ENCODE results near the gene PSMD1.

PSMD1 gene

DNA sequence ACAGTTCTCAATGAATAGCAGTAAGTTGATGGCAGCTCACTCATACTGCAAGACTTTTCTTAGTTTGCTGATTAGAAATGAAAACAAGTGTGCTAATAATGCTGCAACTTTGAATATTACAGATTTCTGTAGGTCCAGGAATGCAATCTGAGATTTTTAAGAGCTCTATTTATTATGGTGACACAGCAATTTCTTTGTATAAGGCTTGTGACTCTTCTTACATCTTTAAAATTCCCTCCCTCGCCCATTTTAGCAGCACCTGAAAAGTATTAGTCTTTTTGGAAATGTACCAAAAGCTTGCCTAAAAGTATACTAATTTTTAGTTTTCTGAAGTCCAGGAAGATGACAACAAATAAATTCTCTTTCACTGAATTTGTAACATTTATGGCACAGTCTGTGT, 72.5 kb downstream of the PSMD1 start:
- no peaks in the 10 kb centered on the region for H3K36me3 ChIP-seq (ENCODE audit: control insufficient read depth in 2 of 2, insufficient read depth in 1 of 2, low read length in 2 of 2)
- TF ChIP-seq, protein P1, sequence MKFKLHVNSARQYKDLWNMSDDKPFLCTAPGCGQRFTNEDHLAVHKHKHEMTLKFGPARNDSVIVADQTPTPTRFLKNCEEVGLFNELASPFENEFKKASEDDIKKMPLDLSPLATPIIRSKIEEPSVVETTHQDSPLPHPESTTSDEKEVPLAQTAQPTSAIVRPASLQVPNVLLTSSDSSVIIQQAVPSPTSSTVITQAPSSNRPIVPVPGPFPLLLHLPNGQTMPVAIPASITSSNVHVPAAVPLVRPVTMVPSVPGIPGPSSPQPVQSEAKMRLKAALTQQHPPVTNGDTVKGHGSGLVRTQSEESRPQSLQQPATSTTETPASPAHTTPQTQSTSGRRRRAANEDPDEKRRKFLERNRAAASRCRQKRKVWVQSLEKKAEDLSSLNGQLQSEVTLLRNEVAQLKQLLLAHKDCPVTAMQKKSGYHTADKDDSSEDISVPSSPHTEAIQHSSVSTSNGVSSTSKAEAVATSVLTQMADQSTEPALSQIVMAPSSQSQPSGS (tag by site-specific recombination; IDR thresholded peaks at IDR 0.05; ENCODE audit: low read depth): no peak
- TF ChIP-seq OSR2 (tag by site-specific recombination; IDR thresholded peaks at IDR 0.05) (no peak), ZNF175 (tag by site-specific recombination; IDR thresholded peaks at IDR 0.05) (no peak), ZNF404 (tag by site-specific recombination; IDR thresholded peaks at IDR 0.05) (no peak), SCRT1 (tag by site-specific recombination; IDR thresholded peaks at IDR 0.05; ENCODE audit: borderline replicate concordance) (no peak), ZNF530 (tag by site-specific recombination; IDR thresholded peaks at IDR 0.05; ENCODE audit: low read depth) (no peak), ZNF433 (tag by site-specific recombination; IDR thresholded peaks at IDR 0.05; ENCODE audit: low read depth) (no peak), ZNF596 (tag by site-specific recombination; IDR thresholded peaks at IDR 0.05) (no peak), HOXC10 (CRISPR knock-in tag; IDR thresholded peaks at IDR 0.05) (no peak), ZNF274 (IDR thresholded peaks at IDR 0.05; ENCODE audit: low read length) (no peak), ZNF274 (tag by site-specific recombination; IDR thresholded peaks at IDR 0.05; ENCODE audit: borderline replicate concordance) (no peak), GFI1B (tag by site-specific recombination; IDR thresholded peaks at IDR 0.05) (no peak)
- TF ChIP-seq, protein P2, sequence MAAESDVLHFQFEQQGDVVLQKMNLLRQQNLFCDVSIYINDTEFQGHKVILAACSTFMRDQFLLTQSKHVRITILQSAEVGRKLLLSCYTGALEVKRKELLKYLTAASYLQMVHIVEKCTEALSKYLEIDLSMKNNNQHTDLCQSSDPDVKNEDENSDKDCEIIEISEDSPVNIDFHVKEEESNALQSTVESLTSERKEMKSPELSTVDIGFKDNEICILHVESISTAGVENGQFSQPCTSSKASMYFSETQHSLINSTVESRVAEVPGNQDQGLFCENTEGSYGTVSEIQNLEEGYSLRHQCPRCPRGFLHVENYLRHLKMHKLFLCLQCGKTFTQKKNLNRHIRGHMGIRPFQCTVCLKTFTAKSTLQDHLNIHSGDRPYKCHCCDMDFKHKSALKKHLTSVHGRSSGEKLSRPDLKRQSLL (tag by site-specific recombination; IDR thresholded peaks at IDR 0.05): no peak
- TF ChIP-seq, protein P3, sequence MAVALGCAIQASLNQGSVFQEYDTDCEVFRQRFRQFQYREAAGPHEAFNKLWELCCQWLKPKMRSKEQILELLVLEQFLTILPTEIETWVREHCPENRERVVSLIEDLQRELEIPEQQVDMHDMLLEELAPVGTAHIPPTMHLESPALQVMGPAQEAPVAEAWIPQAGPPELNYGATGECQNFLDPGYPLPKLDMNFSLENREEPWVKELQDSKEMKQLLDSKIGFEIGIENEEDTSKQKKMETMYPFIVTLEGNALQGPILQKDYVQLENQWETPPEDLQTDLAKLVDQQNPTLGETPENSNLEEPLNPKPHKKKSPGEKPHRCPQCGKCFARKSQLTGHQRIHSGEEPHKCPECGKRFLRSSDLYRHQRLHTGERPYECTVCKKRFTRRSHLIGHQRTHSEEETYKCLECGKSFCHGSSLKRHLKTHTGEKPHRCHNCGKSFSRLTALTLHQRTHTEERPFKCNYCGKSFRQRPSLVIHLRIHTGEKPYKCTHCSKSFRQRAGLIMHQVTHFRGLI (tag by site-specific recombination; IDR thresholded peaks at IDR 0.05): no peak
- peaks cover 30% of the 10 kb centered on the region for H3K4me1 ChIP-seq (ENCODE audit: control insufficient read depth, insufficient read depth, low read length)
- POLR2A ChIA-PET: no interaction called here
- no peaks in the 10 kb centered on the region for H3K9me3 ChIP-seq (ENCODE audit: control insufficient read depth, insufficient read depth, low read depth, low read length)
- no peak overlapping the region for H3K4me3 ChIP-seq (ENCODE audit: low read depth, low read length)
- CTCF ChIA-PET: interaction anchor here (0.6 to 2.4 kb wide), 6 partner anchors 12 to 272 kb away, joined by 3 to 7 read pairs (median 3); no protein-coding TSS in a partner anchor
- no peak overlapping the region for H3K27ac ChIP-seq (ENCODE audit: extremely low read depth, low read depth, low read length)

DNA sequence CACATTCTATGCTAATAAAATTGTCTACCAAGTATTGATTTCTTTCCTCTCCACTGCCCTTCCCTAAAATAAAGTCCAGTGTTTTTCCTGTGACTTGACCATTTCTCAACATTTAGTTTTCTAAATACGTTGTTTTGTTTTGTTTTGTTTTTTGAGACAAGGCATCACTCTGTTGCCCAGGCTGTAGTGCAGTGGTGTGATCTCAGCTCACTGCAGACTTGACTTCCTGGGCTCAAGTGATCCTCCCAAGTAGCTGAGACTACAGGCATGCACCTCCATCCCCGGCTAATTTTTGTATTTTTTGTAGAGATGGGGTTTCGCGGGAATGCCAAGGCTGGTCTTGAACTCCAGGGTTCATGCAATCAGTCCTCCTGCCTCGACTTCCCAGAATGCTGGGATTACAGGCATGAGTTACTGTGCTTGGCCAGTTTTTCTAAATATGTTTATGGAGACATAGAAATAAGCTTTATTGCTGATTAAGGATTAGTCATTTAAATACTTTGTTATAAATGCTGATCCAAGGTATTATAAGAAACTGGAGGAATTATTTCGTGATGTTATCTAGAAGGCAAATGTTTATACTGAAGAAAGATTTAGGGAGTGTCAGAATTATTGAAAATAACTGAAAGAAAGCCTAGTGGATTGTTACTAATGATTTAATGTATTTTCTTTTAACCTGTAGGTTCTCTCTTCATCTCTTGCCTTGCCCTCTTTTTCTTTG, 73.8 kb downstream of the PSMD1 start:
- ChIA-PET CTCF (interaction anchor here (0.6 to 2.4 kb wide), 5 partner anchors 26 to 270 kb away, joined by 3 to 7 read pairs (median 3); no protein-coding TSS in a partner anchor), POLR2A (interaction anchor here (0.6 kb wide), 1 partner anchor 10 kb away, joined by 4 read pairs; no protein-coding TSS in a partner anchor)
- TF ChIP-seq ZNF530 (tag by site-specific recombination; IDR thresholded peaks at IDR 0.05; ENCODE audit: low read depth) (no peak), KLF1 (tag by site-specific recombination; IDR thresholded peaks at IDR 0.05) (no peak), ZNF843 (tag by site-specific recombination; IDR thresholded peaks at IDR 0.05) (no peak), KLF9 (tag by site-specific recombination; IDR thresholded peaks at IDR 0.05; ENCODE audit: low read depth) (no peak), GLI4 (tag by site-specific recombination; IDR thresholded peaks at IDR 0.05) (no peak), ZNF169 (tag by site-specific recombination; IDR thresholded peaks at IDR 0.05) (no peak), TRIM28 (IDR thresholded peaks at IDR 0.05; ENCODE audit: borderline replicate concordance, low read length) (no peak)
- Histone ChIP-seq H3K36me3 (ENCODE audit: control insufficient read depth in 2 of 2, insufficient read depth in 1 of 2, low read length in 2 of 2) (no peaks in the 10 kb centered on the region), H3K27ac (ENCODE audit: extremely low read depth, low read depth, low read length) (no peak overlapping the region), H3K4me3 (ENCODE audit: low read depth, low read length) (no peak overlapping the region), H3K4me1 (ENCODE audit: control insufficient read depth, insufficient read depth, low read length) (peaks cover 26% of the 10 kb centered on the region), H3K9me3 (ENCODE audit: control insufficient read depth, insufficient read depth, low read depth, low read length) (no peaks in the 10 kb centered on the region)
